GM12801 (cell line): ENCODE data around the gene FRMD4A.

ENCODE experiments used
- TF ChIP-seq, protein P1 (sequence below): IDR thresholded peaks from one replicate; pipeline ENCODE4 v1.5.1; 2011; ENCODE audit warnings: control low read depth; ENCODE audit not compliant: insufficient read length; ENCODE audit errors: extremely low read depth

Gene FRMD4A

DNA sequence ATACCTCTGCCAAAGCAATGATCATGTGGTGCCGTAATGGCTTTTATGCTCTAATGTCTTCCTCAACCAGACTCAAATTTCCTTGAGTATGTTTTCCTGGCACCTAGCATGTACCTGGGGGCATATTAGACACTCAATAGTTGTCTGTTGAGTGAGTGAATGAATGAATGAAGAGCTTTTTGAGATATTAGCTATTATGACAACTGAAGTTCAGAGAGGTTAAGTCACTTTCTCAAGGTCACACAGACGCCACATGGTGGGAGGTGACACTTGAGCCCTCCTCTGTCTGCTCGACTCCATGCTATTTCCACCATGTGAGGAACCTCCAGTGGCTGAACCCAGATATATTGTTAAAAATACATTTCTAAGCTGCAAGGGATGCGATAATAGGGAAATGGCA, 611.9 kb downstream of the FRMD4A start:
- TF ChIP-seq, protein P1, sequence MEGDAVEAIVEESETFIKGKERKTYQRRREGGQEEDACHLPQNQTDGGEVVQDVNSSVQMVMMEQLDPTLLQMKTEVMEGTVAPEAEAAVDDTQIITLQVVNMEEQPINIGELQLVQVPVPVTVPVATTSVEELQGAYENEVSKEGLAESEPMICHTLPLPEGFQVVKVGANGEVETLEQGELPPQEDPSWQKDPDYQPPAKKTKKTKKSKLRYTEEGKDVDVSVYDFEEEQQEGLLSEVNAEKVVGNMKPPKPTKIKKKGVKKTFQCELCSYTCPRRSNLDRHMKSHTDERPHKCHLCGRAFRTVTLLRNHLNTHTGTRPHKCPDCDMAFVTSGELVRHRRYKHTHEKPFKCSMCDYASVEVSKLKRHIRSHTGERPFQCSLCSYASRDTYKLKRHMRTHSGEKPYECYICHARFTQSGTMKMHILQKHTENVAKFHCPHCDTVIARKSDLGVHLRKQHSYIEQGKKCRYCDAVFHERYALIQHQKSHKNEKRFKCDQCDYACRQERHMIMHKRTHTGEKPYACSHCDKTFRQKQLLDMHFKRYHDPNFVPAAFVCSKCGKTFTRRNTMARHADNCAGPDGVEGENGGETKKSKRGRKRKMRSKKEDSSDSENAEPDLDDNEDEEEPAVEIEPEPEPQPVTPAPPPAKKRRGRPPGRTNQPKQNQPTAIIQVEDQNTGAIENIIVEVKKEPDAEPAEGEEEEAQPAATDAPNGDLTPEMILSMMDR = no peak

DNA sequence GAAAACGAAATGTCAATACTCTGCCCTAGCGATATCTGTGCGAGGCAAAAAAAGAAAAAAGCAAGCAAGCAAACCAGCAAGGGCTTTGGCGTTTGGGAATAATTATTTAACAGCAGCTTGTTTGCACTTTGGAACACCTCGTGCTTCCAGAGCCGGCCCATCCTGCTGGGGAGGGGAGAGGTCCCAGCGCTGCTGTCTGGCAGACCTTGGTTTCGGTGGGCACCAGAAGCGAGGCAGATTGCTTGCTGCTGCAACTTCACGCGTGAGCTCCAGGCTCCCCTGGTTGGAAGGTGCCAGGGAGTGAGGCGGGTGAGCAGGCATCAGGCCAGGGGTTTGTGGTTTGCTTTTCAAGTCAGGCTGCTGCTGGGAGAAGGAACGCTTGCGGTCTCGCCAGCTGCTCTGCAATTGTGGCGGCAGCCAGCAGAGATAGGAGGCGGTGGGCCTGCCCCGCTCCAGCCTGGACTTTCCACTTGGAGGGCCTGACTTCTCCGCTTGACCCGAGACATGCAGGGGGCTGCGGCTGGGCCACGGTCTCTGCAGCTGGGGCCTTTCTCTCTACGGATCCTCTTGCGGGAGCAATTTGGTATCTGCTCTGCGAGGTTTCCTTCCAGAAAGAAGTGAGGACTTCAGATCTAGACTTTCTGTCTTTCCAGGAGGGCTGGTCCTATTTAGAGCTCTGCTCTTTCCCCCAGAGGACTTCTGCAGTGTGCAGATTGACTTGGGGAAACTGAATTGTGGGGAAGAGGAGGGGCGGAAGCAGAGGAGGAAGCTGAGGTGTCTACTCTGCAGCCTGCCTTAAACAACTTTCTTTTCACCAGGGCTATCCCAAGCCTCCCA, 612.6 kb downstream of the FRMD4A start:
- TF ChIP-seq, protein P1 = no peak

DNA sequence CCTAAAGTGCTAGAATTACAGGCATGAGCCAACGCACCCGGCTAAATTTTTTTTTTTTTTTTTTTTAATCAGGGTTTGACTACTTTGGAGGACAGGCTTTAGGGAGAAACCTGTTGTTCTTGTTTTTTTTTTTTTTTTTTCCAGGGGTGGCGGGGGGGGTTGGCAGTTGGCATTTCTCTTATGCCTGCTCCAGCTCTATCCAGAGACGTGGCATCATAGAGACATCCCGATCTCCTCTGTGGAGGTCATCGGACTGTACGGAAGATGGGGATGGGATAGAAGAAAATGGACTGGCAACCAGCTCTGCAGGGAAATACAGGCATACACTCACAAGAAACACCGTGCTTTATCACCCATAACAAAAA, 613.2 kb downstream of the FRMD4A start:
- TF ChIP-seq, protein P1 = no peak

DNA sequence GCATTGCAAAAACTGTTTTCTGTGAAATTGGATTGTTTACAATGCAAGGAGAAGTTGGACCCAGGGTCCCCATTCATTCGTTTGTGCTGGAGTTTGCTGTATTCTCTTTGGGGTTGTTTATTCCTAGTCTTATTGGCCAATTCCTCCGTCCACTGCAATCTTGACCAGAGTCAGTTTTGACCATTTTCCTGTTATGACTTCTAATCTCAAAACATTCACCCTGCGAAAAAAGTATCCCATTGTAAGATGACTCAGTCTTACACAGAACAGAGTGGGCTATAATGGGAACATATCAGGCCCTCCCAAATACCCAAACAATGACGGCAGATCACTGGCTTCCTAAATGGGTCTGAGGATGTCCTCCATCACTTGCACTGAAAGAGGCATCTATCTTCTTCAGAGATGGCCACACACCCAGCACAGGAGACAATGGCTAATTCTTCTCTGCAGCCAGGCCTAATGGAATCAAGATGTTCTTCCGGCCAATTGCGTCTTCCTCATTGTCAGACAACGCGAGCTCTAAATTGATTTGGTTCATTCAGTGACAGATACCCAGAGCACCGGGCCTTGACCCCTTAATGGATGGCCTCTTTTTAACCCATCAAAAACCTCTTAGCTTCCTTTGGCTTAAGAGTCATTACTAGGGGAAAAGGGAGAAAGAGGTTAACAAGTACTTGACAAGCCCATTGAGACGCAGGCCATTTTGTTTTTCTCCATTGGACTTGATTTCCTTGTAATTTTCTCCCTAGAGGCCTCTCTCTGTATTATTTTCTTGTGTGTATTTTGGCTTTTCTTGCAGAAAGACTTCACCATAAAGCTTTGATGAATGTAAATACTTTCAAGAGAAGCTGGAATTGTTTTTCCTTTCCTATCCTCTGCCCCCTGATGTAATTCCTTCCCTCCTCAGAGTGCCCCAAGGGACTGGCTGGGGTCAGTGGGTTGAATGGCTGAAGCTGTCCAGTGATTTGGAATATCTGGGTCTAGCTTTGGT, 614.3 kb downstream of the FRMD4A start:
- TF ChIP-seq, protein P1 = no peak

DNA sequence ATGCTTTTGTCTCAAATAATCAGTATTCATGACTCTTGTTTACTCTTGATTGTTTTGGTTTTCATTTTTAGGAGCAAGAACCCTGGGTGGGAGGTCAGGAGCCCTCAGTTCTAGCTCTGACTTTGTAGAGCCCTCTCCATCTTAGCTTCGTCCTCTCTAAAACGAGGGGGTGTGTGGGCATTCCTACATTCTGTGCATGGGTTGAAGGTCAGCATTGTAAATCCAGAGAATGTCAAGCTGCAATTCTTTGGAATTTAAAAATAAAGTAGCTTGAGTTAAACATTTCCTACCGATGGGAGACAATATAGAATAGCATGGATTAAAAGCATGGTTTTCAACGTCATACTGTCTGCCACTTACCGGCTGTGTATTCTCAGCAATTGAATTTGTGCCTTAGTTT, 615.6 kb downstream of the FRMD4A start:
- TF ChIP-seq, protein P1 = no peak

DNA sequence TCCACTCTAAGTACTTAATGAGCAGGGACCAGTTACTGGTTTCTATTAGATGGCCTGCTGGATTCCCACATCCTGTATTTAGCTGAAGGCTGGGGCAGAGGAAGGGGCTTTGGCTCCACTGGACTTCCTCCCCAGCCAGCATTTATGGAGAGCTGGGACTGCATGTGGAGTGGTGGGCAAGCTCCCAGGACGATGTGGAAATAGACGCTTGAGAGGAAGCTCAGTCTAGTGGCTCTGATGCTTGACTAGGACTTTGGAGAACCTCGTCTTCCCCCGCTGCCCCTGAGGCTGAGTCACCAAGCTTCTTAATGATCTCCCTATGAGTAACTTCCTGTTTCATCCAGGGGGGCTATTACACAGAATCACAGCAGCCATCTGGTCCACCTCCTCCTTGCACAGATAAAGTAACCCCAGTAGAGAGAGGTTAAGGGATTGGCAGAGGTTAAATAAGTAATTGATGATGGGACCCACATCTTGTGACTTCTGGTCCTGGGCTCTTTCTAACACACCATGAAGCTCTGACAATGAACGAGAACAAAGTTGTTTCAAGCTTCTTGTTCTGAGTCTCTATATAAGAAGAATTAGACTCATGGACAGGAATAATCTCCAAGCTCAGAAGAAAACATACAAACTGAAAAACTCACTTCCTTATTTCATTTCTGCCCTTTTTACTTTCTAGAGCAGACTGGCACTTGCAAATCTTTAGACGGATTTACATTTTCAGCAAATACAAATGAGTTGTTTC, 617.7 kb downstream of the FRMD4A start:
- TF ChIP-seq, protein P1 = no peak

DNA sequence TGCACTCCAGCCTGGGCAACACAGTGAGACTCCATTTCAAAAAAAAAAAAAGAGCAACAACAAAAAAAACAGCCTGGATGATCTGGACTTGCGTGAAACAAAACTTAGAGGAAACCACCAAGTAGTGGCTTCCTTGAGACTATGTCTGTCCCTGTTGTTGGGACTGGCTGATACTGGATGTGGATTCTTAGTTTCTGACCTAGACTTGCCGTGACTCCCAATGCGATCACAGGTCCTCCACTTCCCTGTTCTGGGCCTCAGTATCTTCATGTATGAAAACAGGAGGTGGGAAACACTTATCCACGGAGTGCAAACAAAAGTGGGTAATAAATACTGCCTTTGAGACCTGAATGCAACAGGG, 618.3 kb downstream of the FRMD4A start:
- TF ChIP-seq, protein P1 = no peak
